Measurements from ENCODE around the gene CAMK2D. TPM values are rescaled to one million over a fixed set of nuclear protein-coding genes. Genes with fewer than 3 reads are reported as not detected.

CAMK2D gene
- total RNA-seq, 1 donor from 2014 or later: 46.1 TPM

GRCh38 chr4:113601636-113602035, 159.9 kb downstream of the CAMK2D start:
- Histone ChIP-seq H3K36me3 (no peaks in the 10 kb centered on the region), H3K27me3 (no peaks in the 10 kb centered on the region), H3K4me1 (no peaks in the 10 kb centered on the region), H3K9me3 (no peaks in the 10 kb centered on the region), H3K4me3 (no peak overlapping the region), H3K27ac (no peak overlapping the region)
- intact Hi-C loops (cut with DNase I): no loop called here
- no peak for TF ChIP-seq CTCF (IDR thresholded peaks at IDR 0.05)
- ATAC-seq: no peak
- no peak for DNase-seq

GRCh38 chr4:113596396-113596795, 165.1 kb downstream of the CAMK2D start:
- no peak overlapping the region for H3K4me3 ChIP-seq
- intact Hi-C loops (cut with DNase I): no loop called here
- no peak for DNase-seq
- no peaks in the 10 kb centered on the region for H3K9me3 ChIP-seq
- H3K36me3 ChIP-seq: no peaks in the 10 kb centered on the region
- no peak for TF ChIP-seq CTCF (IDR thresholded peaks at IDR 0.05)
- no peaks in the 10 kb centered on the region for H3K27me3 ChIP-seq
- no peak overlapping the region for H3K27ac ChIP-seq
- H3K4me1 ChIP-seq: no peaks in the 10 kb centered on the region
- ATAC-seq: no peak

GRCh38 chr4:113594231-113594556, 167.3 kb downstream of the CAMK2D start:
- H3K9me3 ChIP-seq: no peaks in the 10 kb centered on the region
- TF ChIP-seq CTCF (IDR thresholded peaks at IDR 0.05): no peak
- H3K36me3 ChIP-seq: no peaks in the 10 kb centered on the region
- intact Hi-C loops (cut with DNase I): no loop called here
- H3K27me3 ChIP-seq: no peaks in the 10 kb centered on the region
- H3K27ac ChIP-seq: no peak overlapping the region
- no peaks in the 10 kb centered on the region for H3K4me1 ChIP-seq
- no peak for ATAC-seq
- no peak for DNase-seq
- no peak overlapping the region for H3K4me3 ChIP-seq

GRCh38 chr4:113593400-113594230, 167.9 kb downstream of the CAMK2D start:
- TF ChIP-seq CTCF (IDR thresholded peaks at IDR 0.05): no peak
- Histone ChIP-seq H3K27me3 (no peaks in the 10 kb centered on the region), H3K36me3 (no peaks in the 10 kb centered on the region), H3K27ac (no peak overlapping the region), H3K4me3 (no peak overlapping the region), H3K4me1 (no peaks in the 10 kb centered on the region), H3K9me3 (no peaks in the 10 kb centered on the region)
- no peak for ATAC-seq
- DNase-seq: no peak
- intact Hi-C loops (cut with DNase I): no loop called here

GRCh38 chr4:113591982-113592381, 169.6 kb downstream of the CAMK2D start:
- Histone ChIP-seq H3K27me3 (no peaks in the 10 kb centered on the region), H3K27ac (no peak overlapping the region), H3K4me3 (no peak overlapping the region), H3K36me3 (no peaks in the 10 kb centered on the region), H3K9me3 (no peaks in the 10 kb centered on the region), H3K4me1 (peaks cover 3% of the 10 kb centered on the region)
- intact Hi-C loops (cut with DNase I): no loop called here
- no peak for DNase-seq
- TF ChIP-seq CTCF (IDR thresholded peaks at IDR 0.05): no peak
- peak; percentile 49 for ATAC-seq
